NAMALWA (cell line): ENCODE results near the gene OSTM1.

Source experiments
- DNase-seq: peaks from one replicate; pipeline ENCODE4 v3.0.0-alpha.2; 2015; ENCODE audit warnings: low spot score

The OSTM1 gene

DNA sequence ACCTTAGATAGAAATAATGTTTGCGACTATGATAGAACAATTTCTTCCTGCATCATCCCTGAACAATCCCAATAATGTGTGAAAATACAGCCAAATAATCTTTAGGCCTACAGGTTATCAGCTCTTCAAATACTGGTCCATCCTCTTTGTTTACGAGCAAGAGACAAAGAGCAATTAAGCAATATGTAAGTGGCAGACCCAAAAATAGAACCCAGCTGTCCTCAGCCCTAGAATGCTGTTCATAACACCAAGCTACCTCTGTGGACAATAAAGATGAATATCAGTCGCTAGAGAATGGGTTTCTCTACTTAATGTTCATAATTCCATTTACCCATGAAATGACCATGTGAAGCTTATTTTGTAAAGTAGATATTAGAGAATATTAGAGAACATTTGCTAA, 28.4 kb upstream of the OSTM1 start:
- no peak for DNase-seq

DNA sequence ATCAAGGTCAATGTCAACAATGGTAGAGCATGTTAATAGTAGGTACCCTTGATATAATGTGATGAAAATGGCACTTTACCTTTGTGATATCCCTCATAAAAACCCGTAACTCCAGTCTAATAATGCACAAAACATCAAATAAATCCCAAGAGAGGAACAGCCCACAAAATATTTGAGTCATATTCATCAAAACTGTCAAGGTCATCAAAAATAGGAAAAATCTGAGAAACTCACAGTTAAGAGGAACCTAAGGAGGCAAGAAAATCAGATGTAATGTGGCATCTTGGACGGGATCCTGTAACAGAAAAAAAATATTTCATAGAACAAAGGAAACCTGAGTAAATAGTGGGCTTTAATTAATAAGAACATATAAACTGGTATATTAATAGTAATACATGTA, 25.5 kb upstream of the OSTM1 start:
- no peak for DNase-seq

DNA sequence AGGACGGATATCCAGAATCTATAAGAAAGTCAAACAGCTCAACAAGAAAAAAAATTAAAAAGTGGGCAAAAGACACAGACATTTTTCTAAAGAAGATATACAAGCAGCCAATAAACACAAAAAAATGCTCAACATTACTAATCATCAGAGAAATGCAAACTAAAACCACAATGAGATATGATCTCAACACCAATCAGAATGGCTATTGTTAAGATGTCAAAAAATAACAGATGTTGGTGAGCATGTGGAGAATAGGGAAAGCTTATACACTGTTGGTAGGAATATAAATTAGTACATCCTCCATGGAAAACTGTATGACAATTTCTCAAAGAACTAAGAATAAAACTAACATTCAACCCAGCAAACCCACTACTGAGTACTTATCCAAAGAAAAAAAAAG, 23.3 kb upstream of the OSTM1 start:
- no peak for DNase-seq

DNA sequence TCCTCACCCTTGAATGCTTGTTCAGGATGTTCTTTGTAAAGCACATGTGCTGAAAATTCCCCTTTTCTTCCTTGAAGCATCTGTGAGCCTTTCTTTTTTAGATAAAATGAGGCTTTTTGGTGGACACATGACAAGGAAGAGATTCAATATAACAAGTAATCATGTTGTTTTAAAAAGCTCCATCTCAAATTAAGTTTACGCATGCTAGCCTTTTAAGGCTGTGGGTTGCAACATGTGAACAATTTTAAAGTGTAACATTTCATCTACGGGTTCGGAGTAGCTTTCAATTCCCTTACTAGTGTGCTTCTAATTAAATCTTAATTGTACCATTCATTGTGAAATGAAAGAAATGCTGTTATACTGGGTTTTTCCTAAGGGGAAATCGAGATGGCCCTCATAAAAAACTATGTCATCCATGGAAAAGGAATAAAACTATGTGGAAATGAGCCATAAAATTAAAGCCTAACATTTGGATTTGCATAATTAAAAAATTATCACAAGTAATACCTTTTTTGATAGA, 19.3 kb upstream of the OSTM1 start:
- DNase-seq: no peak

DNA sequence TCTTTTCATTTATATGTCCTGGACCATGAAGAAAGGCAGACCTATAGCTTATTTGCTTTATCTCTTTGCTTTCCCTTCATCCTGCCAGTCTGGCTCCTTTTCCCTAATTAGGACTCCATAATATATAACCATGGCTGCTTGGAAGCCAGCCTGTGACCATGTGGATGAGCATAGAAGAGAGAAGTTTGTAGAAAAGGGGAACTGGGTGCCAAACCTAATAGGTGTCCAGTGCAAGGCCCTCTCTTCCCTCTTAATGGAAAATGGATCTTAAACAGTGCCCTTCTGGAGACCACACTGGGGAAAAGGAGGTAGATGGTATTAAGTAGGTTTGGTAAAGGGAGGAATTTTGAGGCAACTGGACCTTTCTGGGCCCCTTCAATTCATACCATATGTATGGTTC, 16.7 kb upstream of the OSTM1 start:
- no peak for DNase-seq

DNA sequence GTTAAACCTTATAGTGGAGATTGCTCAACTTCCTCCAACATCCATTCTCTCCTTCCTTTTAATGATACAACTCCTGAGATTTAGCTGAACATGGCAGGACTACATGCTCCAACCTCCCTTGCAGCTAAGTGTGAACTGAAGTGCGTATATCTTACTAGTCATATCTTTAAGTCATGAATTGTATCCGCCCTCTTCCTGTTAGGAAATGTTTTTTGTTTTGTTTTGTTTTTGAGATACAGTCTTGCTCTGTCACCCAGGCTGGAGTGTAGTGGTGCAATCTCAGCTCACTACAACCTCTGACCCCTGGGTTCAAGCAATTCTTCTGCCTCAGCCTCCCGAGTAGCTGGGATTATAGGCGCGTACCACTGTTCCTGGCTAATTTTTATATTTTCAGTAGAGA, 8.8 kb upstream of the OSTM1 start:
- no peak for DNase-seq

DNA sequence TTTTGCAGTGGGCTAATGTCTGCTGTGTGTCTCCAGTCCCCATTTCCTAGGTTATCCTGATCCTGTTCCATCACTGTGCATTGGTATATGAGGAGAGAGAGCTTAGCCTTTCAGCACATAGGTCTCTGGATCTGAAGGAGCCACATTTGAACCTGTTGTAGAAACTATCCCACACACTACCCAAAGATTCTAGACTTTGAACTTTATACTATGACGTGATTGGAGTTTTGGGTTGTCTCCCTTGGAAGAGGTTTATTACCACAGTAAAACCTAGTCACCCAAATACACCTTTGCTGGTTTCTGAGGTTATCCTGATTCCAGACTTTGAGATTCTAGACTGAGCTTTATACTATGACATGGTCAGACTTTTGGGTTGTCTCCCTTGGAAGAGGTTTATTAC, 8.0 kb upstream of the OSTM1 start:
- no peak for DNase-seq

DNA sequence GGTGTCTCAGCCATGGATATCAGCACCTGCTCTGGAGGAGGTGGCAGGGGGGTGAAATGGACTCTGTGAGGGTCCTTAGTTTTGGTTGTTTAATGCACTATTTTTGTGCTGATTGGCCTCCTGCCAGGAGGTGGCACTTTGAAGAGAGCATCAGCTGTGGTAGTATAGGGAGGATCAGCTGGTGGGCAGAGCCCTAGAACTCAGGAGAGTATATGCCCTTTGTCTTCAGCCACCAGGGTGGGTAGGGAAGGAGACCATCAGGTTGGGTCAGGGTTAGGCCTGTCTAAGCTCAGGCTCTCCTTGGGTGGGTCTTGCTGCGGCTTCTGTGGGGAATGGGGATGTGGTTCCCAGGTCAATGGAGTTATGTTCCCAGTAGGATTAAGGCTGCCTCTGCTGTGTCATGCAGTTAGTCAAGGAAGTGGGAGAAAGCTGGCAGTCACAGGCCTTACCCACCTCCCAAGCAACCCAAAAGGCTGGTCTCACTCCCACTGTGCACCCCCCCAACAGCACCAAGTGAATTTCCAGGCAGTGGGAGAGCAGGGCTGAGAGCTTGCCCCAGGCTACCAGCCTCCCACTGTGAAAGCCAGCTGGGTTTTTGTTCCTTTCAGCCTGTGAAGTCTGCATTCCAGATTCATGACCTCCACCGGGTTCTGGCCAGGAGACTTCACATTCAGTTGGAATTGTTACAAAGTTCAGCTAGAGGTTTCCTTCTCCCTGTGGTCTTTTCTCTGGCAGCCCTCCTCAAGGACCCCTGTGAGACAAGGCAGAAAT, 5.7 kb upstream of the OSTM1 start:
- DNase-seq: no peak

DNA sequence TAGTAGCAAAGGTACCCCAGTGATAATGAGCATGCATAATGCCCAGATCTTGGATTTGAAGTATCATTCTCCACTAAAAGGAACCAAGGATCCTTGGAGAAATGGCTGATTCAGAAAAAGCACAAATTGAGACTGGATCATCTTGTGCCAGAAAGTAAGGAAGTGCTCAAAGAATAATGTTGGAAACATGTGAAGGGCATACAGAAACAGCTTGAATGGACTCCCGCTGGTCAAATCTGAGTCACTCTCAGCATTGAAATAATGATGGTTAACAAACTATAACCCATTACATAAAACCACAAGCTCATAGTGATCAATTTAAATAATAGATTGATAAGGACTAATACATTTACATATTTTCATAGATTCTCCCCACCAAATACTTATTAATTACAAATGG, 3.6 kb upstream of the OSTM1 start:
- no peak for DNase-seq

DNA sequence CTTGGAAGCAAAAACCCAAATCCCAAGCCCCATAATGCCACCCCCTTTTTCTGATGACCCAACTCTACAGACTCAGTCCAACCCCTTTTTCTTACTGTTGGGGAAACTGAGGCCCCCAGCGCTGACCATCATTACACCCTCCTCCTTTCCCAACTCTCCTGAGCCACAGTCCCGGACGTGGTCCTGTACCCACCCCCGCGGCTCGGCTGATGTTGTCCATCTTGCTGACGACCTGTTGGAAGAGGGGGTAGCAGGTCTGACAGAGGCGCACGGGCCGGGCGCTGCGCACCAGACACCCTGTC, 533 bp downstream of the OSTM1 start:
- no peak for DNase-seq

DNA sequence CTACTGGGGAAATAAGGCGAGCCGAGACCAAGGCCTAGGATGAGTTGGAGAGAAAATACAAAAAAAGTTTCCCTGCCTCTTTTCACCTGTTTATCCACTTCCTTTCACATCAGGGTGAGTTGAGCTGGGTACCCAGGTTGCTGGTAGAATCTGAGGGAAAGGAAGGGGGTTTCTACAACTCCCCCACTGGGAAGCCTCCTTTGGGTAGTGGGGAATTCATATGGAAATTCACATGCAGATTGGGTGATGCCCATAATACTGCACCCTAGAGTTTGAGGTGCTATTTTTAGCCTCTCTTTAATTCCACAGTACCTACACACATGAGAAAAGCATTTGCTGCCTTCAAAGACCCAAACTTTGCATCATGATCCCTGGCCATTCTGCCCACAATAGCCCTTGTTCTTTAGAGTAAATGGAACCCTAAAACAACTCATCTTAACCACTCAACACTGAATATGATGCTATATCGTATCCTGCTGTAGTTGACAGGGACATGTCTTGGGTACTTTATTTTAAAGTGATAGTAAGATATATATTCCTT, 2.7 kb downstream of the OSTM1 start:
- DNase-seq: no peak

DNA sequence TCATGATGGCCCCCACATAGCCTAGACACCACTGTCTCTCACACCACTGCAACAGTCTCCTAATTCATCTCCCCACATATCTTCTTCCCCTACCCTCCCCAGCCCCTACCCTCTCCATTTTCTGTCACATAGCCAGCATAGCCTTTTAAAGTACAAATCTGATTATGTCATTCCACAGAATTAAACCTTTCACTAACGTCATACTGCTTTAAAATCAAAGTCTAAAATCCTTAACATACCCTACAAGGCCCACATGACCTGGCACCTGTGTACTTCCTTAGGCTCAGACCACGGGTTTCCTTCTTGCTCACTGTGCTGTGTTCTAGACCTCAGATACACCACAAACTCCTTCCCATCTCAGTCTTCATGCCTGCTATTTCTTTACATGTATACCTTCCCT, 5.9 kb downstream of the OSTM1 start:
- no peak for DNase-seq

DNA sequence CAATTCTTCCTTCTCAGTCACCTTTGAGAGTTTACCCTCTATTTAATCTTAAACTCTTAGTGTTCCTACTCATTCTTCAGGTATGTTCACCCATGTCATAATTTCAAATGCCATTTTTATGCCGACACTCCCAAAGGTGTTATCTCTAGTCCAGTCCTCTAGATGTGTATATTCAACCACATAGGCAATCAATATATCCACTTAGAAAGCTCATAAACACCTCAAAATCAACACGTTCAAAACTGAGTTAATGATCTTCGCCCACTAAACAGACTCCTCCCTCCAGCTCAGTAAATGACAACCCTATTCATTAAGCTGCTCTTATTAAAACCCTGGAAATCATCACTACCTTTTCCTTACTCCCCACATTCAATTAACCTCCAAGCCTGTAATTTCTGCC, 6.4 kb downstream of the OSTM1 start:
- DNase-seq: no peak

DNA sequence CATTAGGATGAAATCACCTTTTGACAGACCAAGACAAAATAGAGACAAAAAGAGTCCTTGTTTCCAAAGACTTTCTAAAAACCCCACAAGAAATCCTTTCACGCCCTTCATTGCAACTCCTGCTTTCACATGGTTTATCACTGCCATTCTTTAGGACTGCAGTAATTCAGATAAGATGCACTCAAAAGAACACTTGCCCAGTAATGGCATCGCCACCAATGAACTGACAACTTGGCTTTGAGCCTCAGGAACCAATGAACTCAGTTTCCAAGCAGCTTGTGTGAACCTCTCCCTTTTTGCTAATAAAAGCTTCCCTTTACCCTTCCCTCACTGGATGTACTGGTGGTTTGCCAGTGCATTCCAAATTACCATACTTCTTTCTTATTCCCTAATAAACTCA, 21.8 kb downstream of the OSTM1 start:
- DNase-seq: no peak

DNA sequence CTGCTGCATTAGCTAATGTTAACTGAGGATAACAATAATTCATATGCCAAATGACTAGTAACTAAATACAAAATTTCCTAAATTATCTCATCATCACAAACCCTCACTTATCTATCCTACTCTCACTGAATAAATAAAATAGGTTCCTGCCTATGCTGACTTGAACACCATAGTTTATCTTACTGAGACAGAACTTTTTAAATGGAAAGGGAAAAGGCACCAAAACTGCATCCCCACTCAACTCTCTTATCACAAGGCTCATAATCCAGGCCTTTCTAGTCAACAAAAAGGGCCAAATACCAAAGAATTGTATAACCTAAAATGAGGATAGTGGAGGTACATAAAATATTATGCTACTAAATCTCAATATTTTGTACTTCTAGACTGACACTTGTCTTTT, 23.1 kb downstream of the OSTM1 start:
- no peak for DNase-seq

DNA sequence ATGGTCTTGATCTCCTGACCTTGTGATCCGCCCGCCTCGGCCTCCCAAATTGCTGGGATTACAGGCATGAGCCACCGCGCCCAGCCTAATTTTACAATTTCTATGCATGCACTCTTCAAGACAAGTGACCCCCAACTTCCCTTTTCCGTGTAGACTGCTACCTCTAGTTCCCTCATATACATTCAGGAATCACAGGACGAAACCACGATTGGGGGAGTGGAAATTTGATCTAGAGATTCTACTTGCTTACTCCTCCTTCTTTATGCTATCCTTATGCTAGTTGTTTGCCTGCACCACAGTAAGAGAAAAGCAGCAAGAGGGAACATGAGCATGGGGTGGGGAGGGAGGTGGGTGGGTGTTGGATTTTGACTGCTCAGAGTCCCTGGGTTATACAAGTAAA, 34.9 kb downstream of the OSTM1 start:
- no peak for DNase-seq

DNA sequence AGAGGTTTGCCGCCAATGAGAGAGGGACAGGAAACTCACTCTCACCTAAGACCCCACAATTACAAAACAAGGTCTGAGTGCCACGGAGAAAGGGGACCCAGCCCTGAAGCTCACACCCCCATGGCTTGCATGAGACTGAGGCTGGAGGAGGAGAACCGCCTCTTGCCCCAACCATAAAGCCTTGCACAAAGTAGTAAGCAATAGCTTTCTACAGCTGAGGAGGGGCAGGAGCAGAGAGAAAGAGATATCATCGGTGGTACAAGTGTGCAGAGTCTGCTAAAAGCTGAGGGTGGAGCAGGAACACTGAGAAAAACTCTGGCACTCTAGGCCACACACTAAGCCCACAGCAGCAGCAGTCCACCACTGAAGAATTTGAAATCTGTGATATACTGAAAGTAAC, 37.7 kb downstream of the OSTM1 start:
- no peak for DNase-seq

DNA sequence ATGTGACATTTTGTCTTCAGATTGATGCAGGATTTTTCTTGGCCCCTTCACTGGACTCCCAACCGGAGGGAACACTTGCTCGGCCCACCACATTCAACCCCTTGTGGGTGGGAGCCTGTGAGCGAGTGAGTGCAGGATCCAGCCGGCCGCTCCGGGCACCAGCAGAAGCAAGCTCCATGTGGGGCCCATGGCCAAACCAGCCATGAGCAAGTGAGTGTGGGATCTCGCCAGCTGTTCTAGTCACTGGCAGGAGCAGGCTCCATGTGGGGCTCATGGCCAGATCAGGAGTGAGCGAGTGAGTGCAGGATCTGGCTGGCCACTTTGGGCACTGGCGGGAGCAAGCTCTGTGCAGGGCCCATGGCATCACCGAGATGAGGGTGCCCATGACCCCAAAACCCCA, 42.6 kb downstream of the OSTM1 start:
- no peak for DNase-seq

DNA sequence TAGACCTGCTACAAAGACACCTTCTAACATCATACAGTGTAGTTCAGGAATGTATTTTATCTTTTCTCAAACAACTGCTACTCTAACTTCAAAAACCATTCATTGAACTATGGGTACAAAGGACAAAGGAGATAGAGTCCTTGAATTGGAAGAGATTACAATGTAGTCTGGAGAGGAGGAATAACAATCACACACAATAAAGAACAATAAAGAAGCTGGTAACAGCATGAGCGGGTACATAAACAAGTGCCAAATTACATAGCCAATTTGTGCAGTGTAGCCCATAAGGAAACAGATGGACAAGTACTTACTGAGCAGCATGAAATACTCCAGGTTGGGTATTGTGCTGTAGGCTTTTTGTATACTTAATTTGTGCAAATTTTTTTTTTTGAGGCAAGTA, 44.3 kb downstream of the OSTM1 start:
- no peak for DNase-seq

DNA sequence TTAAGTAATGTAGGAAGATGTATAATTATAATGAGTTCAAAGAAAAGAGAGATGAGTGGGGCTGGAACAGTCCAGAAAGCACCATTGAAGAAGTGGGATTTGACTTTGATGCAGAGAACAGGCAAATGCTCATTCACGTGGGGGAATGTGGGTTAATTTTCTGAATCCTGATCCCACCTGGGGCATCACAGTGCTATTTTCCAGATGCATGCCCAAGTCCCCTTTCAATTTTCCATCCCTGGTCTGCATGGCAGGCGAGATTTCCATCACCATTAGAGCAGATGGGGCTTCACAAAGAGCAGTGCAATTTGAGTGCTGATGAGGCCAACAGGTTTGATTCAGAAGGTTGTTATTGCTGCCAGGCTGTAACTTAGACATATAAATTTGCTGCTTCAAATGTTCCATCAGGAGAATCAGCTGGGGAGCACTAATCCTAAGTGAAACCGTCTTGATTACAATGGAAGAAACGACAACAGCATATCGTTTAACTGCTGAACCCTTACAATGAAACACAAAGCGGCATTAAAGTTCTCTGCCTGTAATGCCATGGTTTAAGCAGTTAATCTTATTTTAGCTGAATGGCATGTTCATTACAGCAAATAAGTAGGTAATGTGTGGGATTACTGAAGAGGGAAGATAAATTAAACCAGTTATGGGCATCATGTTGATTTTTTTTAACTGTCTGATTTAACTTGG, 45.2 kb downstream of the OSTM1 start:
- DNase-seq: no peak

DNA sequence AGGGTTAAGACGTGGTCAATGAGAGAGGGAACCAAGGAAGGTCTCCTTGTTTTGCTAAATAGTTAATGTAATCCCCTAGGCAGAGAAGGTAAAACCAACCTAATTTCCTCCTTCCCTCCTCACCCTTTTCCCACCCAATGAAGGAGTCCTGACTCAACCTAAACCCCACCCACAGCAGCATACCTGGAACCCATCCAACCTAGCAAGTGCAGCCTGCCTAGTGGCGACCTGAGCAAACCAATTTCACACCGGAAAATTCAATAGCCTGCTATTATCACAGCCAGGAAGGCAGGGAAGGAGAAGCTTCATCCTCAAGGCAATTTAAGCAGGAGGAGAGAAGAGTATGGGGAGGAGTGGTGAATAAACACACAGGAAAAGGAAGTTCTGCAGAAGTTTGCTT, 46.9 kb downstream of the OSTM1 start:
- no peak for DNase-seq

DNA sequence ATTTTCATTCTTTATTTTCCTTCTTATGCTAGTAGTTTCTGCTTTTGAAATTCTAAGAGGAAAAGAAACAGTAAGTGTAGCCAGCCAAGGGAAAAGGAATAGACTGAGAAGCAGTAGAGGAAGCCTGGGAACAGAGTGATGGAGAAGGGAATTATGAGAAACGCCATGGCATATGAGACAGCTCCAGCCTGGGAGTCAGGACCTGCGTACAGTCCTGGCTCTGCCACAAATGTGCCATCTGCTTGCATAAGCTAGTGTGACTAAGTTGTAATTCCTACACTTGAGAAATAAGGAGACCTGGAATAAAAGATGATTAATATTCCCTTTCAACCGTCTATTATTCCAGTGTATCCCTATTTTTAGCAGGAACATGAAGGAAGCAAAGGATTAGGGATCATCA, 47.5 kb downstream of the OSTM1 start:
- no peak for DNase-seq

DNA sequence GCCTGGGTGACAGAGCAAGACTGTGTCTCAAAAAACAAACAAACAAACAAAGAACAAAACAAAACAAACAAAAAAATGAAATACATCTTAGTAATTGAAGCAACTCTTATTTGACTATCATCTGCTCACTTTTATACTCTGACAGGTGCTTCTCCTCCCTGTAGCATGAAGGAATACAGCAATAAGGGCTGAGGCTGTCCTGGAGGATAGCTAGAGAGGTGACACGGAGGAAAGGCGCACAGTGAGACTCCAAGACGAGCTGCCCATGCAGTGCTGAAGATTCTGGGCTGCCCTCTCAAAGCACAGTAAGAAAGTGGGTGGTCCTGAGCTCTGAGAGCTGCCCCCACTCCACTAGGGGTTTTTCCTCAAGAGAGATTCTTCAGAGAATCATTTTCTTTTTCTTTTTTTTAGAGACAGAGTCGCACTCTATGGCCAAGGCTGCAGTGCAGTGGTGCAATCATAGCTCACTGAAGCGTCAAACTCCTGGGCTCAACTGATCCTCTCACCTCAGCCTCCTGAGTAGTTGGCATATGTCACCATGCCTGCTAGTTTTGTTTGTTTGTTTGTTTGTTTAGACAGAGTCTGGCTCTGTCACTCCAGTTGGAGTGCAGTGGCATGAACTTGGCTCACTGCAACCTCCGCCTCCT, 50.0 kb downstream of the OSTM1 start:
- no peak for DNase-seq
